ENCODE results near the gene LRRC8D.

The LRRC8D gene

DNA sequence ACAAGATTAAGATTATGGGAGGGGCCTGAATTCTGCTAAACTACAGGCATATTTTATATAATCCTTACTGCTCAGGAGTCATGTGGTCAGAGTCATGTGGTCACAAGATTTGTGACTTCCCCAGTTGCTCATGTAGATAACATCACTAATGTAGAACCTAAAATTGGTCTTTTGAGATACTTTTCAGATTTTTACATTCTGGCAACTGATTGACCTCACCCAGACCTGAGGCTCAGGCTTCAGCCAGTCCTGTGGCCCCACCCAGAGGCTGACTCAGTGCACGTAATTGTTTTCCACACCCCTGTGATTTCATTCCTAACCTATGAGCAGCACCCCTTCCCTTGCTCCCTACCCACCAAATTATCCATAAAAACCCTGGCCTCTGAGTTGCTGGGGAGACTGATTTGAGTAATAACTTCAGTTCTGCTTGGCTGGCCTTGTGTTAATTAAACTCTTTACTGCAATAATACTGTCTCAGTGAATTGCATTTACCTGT, 132.3 kb downstream of the LRRC8D start:
- ATAC-seq: peak; percentile 89
- TF ChIP-seq CSDC2 (CRISPR knock-in tag; IDR thresholded peaks at IDR 0.05) (no peak), ARNTL (CRISPR knock-in tag; IDR thresholded peaks at IDR 0.05; ENCODE audit: borderline replicate concordance, low read depth) (no peak), ISL1 (CRISPR knock-in tag; IDR thresholded peaks at IDR 0.05) (no peak), TCF4 (CRISPR knock-in tag; IDR thresholded peaks at IDR 0.05; ENCODE audit: borderline replicate concordance) (no peak)
- TF ChIP-seq, protein P1, sequence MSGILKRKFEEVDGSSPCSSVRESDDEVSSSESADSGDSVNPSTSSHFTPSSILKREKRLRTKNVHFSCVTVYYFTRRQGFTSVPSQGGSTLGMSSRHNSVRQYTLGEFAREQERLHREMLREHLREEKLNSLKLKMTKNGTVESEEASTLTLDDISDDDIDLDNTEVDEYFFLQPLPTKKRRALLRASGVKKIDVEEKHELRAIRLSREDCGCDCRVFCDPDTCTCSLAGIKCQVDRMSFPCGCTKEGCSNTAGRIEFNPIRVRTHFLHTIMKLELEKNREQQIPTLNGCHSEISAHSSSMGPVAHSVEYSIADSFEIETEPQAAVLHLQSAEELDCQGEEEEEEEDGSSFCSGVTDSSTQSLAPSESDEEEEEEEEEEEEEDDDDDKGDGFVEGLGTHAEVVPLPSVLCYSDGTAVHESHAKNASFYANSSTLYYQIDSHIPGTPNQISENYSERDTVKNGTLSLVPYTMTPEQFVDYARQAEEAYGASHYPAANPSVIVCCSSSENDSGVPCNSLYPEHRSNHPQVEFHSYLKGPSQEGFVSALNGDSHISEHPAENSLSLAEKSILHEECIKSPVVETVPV (CRISPR knock-in tag; IDR thresholded peaks at IDR 0.05): no peak

GRCh38 chr1:89953929-89954328, 133.1 kb downstream of the LRRC8D start:
- TF ChIP-seq, protein P2, sequence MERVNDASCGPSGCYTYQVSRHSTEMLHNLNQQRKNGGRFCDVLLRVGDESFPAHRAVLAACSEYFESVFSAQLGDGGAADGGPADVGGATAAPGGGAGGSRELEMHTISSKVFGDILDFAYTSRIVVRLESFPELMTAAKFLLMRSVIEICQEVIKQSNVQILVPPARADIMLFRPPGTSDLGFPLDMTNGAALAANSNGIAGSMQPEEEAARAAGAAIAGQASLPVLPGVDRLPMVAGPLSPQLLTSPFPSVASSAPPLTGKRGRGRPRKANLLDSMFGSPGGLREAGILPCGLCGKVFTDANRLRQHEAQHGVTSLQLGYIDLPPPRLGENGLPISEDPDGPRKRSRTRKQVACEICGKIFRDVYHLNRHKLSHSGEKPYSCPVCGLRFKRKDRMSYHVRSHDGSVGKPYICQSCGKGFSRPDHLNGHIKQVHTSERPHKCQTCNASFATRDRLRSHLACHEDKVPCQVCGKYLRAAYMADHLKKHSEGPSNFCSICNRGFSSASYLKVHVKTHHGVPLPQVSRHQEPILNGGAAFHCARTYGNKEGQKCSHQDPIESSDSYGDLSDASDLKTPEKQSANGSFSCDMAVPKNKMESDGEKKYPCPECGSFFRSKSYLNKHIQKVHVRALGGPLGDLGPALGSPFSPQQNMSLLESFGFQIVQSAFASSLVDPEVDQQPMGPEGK (CRISPR knock-in tag; IDR thresholded peaks at IDR 0.05; ENCODE audit: borderline replicate concordance): no peak
- TF ChIP-seq ARNTL (CRISPR knock-in tag; IDR thresholded peaks at IDR 0.05; ENCODE audit: borderline replicate concordance, low read depth) (no peak), TOX (CRISPR knock-in tag; IDR thresholded peaks at IDR 0.05; ENCODE audit: borderline replicate concordance) (no peak), POU6F1 (CRISPR knock-in tag; IDR thresholded peaks at IDR 0.05; ENCODE audit: borderline replicate concordance, low read depth) (no peak), ISL1 (CRISPR knock-in tag; IDR thresholded peaks at IDR 0.05) (no peak), OSR1 (CRISPR knock-in tag; IDR thresholded peaks at IDR 0.05) (no peak), ESRRG (CRISPR knock-in tag; IDR thresholded peaks at IDR 0.05) (no peak), ZC3H10 (CRISPR knock-in tag; IDR thresholded peaks at IDR 0.05) (no peak), PPARA (CRISPR knock-in tag; IDR thresholded peaks at IDR 0.05; ENCODE audit: borderline replicate concordance) (no peak), ZNF565 (CRISPR knock-in tag; conservative IDR thresholded peaks at IDR 0.05; ENCODE audit: low read depth) (no peak), ZNF8 (CRISPR knock-in tag; IDR thresholded peaks at IDR 0.05) (no peak), ZFP3 (CRISPR knock-in tag; IDR thresholded peaks at IDR 0.05) (no peak), BACH2 (CRISPR knock-in tag; IDR thresholded peaks at IDR 0.05; ENCODE audit: borderline replicate concordance) (no peak), TCF4 (CRISPR knock-in tag; IDR thresholded peaks at IDR 0.05; ENCODE audit: borderline replicate concordance) (no peak), SNAI2 (CRISPR knock-in tag; IDR thresholded peaks at IDR 0.05) (no peak)
- TF ChIP-seq, protein P3, sequence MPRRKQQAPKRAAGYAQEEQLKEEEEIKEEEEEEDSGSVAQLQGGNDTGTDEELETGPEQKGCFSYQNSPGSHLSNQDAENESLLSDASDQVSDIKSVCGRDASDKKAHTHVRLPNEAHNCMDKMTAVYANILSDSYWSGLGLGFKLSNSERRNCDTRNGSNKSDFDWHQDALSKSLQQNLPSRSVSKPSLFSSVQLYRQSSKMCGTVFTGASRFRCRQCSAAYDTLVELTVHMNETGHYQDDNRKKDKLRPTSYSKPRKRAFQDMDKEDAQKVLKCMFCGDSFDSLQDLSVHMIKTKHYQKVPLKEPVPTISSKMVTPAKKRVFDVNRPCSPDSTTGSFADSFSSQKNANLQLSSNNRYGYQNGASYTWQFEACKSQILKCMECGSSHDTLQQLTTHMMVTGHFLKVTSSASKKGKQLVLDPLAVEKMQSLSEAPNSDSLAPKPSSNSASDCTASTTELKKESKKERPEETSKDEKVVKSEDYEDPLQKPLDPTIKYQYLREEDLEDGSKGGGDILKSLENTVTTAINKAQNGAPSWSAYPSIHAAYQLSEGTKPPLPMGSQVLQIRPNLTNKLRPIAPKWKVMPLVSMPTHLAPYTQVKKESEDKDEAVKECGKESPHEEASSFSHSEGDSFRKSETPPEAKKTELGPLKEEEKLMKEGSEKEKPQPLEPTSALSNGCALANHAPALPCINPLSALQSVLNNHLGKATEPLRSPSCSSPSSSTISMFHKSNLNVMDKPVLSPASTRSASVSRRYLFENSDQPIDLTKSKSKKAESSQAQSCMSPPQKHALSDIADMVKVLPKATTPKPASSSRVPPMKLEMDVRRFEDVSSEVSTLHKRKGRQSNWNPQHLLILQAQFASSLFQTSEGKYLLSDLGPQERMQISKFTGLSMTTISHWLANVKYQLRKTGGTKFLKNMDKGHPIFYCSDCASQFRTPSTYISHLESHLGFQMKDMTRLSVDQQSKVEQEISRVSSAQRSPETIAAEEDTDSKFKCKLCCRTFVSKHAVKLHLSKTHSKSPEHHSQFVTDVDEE (CRISPR knock-in tag; IDR thresholded peaks at IDR 0.05): no peak
- TF ChIP-seq, protein P1 (CRISPR knock-in tag; IDR thresholded peaks at IDR 0.05): no peak
- ATAC-seq: no peak

DNA sequence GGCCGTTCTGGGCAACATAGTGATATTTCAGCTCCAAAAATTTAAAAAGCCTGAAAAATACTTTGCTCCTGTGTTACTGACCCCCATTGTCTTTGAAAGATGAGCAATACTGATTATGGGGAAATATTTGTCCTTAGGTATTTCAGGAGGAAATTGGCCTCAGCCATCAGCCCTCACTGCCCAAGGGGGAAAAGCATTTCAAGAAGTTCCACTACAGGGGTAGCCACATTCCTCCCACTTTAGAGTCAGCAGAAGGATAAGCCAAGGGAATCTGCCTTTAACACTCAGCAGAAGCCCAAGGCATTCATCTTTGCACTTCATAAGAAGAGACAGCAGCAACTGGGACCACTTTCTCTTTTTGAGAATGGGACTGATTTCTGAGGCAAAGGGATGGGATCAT, 133.6 kb downstream of the LRRC8D start:
- no peak for TF ChIP-seq SNAI2 (CRISPR knock-in tag; IDR thresholded peaks at IDR 0.05)
- TF ChIP-seq, protein P2 (CRISPR knock-in tag; IDR thresholded peaks at IDR 0.05; ENCODE audit: borderline replicate concordance): no peak
- TF ChIP-seq PPARA (CRISPR knock-in tag; IDR thresholded peaks at IDR 0.05; ENCODE audit: borderline replicate concordance): no peak
- TF ChIP-seq GLIS3 (CRISPR knock-in tag; IDR thresholded peaks at IDR 0.05): no peak
- TF ChIP-seq, protein P3 (CRISPR knock-in tag; IDR thresholded peaks at IDR 0.05): no peak
- no peak for TF ChIP-seq ARNTL (CRISPR knock-in tag; IDR thresholded peaks at IDR 0.05; ENCODE audit: borderline replicate concordance, low read depth)
- TF ChIP-seq, protein P4, sequence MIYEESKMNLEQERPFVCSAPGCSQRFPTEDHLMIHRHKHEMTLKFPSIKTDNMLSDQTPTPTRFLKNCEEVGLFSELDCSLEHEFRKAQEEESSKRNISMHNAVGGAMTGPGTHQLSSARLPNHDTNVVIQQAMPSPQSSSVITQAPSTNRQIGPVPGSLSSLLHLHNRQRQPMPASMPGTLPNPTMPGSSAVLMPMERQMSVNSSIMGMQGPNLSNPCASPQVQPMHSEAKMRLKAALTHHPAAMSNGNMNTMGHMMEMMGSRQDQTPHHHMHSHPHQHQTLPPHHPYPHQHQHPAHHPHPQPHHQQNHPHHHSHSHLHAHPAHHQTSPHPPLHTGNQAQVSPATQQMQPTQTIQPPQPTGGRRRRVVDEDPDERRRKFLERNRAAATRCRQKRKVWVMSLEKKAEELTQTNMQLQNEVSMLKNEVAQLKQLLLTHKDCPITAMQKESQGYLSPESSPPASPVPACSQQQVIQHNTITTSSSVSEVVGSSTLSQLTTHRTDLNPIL (CRISPR knock-in tag; IDR thresholded peaks at IDR 0.05; ENCODE audit: low read depth): no peak
- no peak for TF ChIP-seq ZNF565 (CRISPR knock-in tag; conservative IDR thresholded peaks at IDR 0.05; ENCODE audit: low read depth)
- ATAC-seq: no peak

All from SK-N-SH treated with all-trans-retinoic acid at 6 μM for 48 hours (cell line).